Cardiac fibroblast (primary cell): ENCODE measurements around the gene IRF1.

Source experiments
- DNase-seq, 2 donors: peaks; one replicate each; pipeline versions ENCODE4 v3.0.0 to v3.0.0-alpha.2; 2010; ENCODE audit warnings: low read depth in 2 of 2
- H3K4me3 ChIP-seq, 2 donors: replicated peaks in 1 of 2; 1 replicate in 1 of 2; 2 replicates in 1 of 2; pipeline ENCODE4 v1.5.1; 2011; ENCODE audit warnings: low read depth in 2 of 2, low read length in 2 of 2, mild to moderate bottlenecking in 2 of 2, moderate library complexity in 1 of 2
- TF ChIP-seq, protein P1 (sequence below): IDR thresholded peaks from one replicate; pipeline ENCODE4 v1.5.1; 2011; ENCODE audit warnings: low read depth, mild to moderate bottlenecking, low read length, inconsistent platforms

The IRF1 gene

DNA sequence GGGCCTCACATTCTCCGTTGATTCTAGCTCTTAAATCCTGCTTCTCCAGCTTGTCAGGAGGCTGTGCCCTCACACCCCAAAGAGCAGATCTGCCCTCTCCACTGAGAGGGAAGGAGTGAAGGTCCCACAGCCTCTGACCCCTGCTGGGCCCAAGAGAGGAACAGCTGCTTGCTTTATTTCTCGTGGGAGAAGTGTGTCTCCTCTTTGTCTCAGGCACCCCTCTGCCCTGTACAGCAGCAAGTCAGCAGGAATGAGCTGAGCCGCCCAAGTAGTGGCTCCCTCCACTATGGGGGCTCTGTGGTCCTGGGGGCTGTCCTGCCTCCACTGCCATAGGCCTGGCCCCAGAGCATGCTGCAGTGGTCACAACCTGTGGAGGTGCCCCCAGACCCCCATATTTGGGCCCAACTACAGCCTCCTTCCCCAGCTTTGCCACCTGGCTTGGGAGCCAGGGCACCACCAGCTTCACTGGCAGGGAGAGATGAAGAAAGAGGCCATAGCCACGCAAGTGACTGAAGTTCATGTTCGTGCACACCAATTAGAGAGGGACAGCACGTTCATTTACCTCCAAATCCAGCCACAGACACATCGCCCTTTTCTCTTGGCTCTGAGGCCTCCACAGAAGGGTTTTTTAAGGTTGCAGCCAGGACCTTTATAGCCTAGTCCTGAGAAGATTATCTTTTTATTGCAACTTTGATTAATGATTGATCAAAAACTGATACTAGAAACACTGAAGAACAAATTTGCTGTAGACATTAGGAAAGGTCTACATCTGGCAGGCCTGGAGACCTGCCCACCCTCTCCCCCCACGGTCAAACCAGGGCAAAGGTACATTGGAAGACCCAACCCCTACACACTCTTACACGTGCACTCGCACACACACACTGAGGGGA, 27.5 kb downstream of the IRF1 start:
- TF ChIP-seq, protein P1, sequence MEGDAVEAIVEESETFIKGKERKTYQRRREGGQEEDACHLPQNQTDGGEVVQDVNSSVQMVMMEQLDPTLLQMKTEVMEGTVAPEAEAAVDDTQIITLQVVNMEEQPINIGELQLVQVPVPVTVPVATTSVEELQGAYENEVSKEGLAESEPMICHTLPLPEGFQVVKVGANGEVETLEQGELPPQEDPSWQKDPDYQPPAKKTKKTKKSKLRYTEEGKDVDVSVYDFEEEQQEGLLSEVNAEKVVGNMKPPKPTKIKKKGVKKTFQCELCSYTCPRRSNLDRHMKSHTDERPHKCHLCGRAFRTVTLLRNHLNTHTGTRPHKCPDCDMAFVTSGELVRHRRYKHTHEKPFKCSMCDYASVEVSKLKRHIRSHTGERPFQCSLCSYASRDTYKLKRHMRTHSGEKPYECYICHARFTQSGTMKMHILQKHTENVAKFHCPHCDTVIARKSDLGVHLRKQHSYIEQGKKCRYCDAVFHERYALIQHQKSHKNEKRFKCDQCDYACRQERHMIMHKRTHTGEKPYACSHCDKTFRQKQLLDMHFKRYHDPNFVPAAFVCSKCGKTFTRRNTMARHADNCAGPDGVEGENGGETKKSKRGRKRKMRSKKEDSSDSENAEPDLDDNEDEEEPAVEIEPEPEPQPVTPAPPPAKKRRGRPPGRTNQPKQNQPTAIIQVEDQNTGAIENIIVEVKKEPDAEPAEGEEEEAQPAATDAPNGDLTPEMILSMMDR, result no peak
- DNase-seq, result no peak
- H3K4me3 ChIP-seq, result no peak overlapping the region

DNA sequence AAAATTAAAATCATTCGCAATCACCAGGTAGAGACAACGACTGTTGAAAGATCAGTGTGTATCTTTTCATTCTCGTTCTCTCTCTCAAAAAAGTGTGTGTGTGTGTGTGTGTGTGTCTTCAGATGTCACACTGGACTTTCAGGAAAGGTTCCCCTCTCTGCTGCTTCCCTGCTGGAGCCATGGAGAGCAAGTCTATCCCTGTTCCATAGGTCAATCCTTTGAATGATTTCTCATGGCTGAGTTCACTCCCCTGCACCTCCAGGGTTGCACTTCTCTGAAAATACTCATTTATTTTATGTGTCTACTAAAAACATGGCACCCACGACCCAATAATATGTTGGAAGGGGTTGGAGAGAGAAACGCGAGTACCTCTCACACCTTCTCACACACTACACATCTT, 28.2 kb downstream of the IRF1 start:
- TF ChIP-seq, protein P1, result no peak
- DNase-seq, result no peak
- H3K4me3 ChIP-seq, result no peak overlapping the region

DNA sequence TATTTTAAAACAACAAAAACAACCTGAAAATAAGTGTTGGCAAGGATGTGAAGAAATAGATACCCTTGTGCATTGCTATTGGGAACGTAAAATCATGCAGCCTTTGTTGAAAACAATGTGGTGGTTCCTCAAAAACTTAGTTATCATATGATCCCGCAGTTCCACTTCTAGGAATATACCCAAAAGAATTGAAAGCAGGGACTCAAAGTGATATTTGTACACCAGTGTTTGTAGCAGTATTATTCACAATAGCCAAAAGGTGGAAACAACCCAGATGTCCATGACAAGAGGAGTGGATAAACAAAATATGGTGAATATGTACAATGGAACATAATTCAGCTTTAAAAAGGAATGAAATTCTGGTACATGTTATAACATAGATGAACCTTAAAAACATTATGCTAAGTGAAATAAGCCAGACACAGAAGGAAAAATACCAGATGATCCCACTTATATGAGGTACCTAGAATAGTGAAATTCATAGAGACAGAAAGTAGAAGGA, 29.0 kb downstream of the IRF1 start:
- H3K4me3 ChIP-seq, result no peak overlapping the region
- TF ChIP-seq, protein P1, result no peak
- DNase-seq, result no peak

DNA sequence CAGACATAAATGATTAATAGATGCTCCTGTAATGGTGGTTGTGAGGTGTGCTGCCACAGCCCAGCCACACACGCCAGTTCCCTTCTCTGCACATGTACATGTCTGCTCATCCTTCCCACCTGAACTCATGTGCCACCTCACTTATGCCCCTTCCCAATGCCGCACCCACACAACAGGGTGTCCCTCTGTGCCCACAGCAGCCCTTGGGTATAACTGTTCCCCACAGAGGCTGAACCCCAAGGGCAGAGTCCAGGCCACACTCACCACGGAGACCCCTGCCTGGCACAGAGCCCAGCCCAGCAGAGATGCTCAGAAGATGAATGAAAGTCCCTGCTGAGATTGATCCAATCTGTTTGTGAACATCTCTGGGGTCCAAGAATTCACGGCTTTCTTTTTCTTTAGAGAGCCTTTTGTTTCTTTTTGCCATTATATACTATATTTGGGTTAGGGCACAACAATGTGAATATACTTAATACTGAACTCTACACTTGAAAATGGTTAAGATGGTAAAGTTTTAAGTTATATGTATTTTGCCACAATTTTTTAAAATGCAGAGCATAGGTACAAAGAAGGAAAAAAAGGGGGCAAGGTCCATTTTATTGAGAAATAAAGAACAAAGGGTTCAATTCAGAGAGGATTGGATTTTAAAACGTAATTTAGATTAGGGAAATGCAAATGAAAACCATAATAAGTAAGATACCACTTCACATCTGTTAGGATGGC, 29.6 kb downstream of the IRF1 start:
- no peak overlapping the region for H3K4me3 ChIP-seq
- TF ChIP-seq, protein P1, result no peak
- DNase-seq, result no peak

DNA sequence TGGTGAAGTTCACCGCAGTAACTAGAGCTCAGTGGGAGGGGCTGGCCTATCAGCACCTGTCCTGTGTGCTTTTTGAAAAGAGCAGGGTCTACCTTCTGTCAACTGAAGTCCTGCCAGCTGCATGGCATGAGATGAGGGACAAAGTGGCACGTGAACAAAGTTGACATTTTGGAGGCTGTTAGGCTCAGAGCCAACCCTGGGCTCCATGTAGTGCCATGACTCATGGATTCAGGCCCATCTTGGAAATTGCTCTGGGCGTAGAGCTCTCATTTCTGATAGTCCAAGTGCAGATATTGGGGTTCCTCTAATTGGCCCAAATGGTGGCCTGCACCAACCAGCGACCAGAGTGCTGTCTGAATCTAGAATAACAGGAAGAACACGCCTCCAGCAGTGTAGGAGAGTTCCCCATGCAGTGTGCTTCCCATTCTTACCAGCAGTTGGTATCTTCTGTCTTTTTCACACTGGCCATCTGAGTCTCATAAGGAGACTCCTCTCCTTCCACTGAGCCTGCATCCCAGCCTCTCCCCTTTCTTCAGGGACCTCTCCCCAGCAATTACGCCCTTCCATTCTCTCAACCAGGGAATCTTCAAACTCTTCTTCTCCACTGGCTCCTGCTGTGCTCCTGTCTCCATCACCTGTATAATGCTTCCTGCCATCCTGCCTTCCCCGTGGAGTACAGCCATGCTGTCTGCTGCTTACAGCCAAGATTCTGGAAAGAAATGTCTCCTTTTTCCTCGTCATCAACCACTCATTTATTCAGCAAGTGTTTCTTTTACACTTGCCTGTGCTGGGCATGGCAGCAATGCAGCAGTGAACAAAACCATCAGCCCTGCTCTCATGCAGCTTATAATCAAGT, 30.4 kb downstream of the IRF1 start:
- no peak for DNase-seq
- no peak overlapping the region for H3K4me3 ChIP-seq
- TF ChIP-seq, protein P1, result peak; percentile 9
